ENCODE measurements around the gene PDE2A. TPM values are rescaled to one million over a fixed set of nuclear protein-coding genes. Genes with fewer than 3 reads are reported as not detected.

The PDE2A gene
- total RNA-seq, 1 experiment from 2014 or later = 0.58 TPM

DNA sequence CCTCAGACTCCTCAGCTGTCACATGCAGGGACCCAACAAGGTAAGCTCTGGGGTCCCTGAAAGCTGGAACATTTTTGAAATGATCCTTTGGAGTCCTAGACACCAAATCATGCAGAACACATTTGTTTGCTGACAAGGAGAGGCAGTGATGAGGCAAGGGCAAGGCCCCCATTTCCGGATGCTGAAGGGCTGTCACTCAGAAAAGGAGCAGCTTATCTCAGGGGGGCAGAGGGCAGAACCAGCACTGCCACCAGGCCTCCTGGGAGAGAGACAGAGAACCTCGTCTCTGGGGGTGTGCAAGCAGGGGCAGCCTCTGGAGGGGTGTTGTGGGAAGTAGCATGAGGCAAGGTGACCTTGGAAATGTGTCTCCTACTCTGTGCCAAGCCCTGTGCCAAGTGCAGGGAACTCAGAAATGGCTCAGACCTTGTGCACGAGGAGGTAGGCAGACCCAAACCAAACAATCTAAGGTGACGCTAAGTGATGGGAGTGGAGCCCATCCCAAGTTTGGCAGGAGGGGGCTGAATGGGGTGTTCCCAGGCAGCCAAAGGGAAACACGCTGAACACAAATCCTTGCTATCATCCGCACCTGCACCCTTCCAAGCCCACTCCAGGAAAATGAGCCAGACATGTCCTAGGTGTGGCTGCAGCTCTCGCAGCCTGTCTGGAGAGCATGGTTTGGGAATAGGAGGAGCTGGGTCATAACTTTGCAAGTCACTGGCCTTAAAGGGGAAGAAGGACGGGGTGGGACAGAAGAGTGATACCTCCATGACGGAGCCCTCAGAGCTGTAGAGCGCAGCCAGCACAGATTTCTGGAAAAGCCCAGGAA is 94.2 kb downstream of the PDE2A start:
- POLR2A ChIA-PET (ENCODE audit: low non-redundant PET) = interaction anchor here (0.5 kb wide), 1 partner anchor 99 kb away, joined by 7 read pairs; no protein-coding TSS in a partner anchor

DNA sequence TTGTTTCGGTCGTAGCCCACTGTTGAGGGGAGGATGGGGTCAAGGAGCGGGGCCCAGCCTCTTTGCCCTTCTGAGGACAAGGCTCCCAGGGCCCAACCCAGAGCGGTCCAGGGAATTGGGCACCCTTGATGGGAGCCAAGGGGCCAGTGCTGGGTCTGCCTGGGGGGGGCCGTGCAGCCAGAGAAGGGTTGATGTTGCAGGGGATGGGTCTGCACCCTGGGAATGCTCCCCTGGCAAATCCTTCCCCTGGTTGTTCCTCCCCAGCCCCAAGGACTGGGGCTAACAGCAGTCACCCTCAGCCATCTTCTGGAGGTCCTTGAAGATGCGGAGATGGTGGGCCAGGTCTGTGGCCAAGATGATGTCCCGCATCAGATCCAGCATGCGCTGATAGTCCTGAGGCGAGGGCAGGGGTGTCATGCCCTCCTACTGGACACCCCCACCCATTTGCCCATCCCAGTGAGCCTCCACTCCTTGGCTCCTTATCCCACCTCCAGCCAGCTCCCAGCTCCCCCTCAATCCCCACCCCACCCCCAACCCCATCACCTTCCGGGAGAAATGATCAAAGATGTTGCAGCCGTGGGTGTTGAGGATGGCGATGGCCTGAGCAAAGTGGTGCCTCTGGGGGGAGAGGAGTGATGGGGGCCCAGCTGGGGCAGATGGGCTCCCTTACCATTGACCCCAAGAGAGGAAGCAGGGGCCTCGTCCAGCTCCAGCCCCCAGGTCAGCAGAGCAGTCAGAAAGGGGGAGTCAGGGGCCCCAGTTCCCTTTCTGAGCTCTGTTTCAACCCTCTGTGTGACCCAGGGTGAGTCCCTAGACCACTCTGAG is 95.0 kb downstream of the PDE2A start:
- no TSS peak for BruUV-seq (replicated peaks)
- H3K4me3 ChIP-seq (ENCODE audit: low read depth, low read length, poor library complexity, severe bottlenecking) = no peak overlapping the region
- no peaks in the 10 kb centered on the region for H3K4me1 ChIP-seq (ENCODE audit: insufficient read depth, low read length, poor library complexity, severe bottlenecking)
- DNase-seq (ENCODE audit: low spot score) = no peak
- ChIA-PET CTCF (no interaction called here), POLR2A (ENCODE audit: low non-redundant PET) (no interaction called here)
- no peaks in the 10 kb centered on the region for H3K9me3 ChIP-seq (ENCODE audit: low read depth, low read length, poor library complexity, severe bottlenecking)
- intact Hi-C loops (cut with micrococcal nuclease; ENCODE audit: unreplicated experiment) = no loop called here
- H3K27me3 ChIP-seq (replicated peaks; ENCODE audit: insufficient read depth, low read depth, low read length, poor library complexity) = peaks cover 4% of the 10 kb centered on the region
- H3K36me3 ChIP-seq (ENCODE audit: insufficient read depth, low read length, poor library complexity, severe bottlenecking) = no peaks in the 10 kb centered on the region
- TF ChIP-seq EZH2 (IDR thresholded peaks at IDR 0.05; ENCODE audit: borderline replicate concordance, low read depth, low read length, poor library complexity, severe bottlenecking) = no peak
- TF ChIP-seq, protein P1, sequence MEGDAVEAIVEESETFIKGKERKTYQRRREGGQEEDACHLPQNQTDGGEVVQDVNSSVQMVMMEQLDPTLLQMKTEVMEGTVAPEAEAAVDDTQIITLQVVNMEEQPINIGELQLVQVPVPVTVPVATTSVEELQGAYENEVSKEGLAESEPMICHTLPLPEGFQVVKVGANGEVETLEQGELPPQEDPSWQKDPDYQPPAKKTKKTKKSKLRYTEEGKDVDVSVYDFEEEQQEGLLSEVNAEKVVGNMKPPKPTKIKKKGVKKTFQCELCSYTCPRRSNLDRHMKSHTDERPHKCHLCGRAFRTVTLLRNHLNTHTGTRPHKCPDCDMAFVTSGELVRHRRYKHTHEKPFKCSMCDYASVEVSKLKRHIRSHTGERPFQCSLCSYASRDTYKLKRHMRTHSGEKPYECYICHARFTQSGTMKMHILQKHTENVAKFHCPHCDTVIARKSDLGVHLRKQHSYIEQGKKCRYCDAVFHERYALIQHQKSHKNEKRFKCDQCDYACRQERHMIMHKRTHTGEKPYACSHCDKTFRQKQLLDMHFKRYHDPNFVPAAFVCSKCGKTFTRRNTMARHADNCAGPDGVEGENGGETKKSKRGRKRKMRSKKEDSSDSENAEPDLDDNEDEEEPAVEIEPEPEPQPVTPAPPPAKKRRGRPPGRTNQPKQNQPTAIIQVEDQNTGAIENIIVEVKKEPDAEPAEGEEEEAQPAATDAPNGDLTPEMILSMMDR (conservative IDR thresholded peaks at IDR 0.05; ENCODE audit: low read depth, low read length) = no peak
- no peak overlapping the region for H3K27ac ChIP-seq (ENCODE audit: low read depth, low read length, poor library complexity, severe bottlenecking)

More for the DNA sequence above, 94.2 kb downstream of the PDE2A start:
- BruUV-seq (replicated peaks) = no TSS peak
- no peak for TF ChIP-seq EZH2 (IDR thresholded peaks at IDR 0.05; ENCODE audit: borderline replicate concordance, low read depth, low read length, poor library complexity, severe bottlenecking)
- TF ChIP-seq, protein P1 (conservative IDR thresholded peaks at IDR 0.05; ENCODE audit: low read depth, low read length) = no peak
- Histone ChIP-seq H3K4me1 (ENCODE audit: insufficient read depth, low read length, poor library complexity, severe bottlenecking) (no peaks in the 10 kb centered on the region), H3K9me3 (ENCODE audit: low read depth, low read length, poor library complexity, severe bottlenecking) (no peaks in the 10 kb centered on the region), H3K4me3 (ENCODE audit: low read depth, low read length, poor library complexity, severe bottlenecking) (no peak overlapping the region), H3K27ac (ENCODE audit: low read depth, low read length, poor library complexity, severe bottlenecking) (no peak overlapping the region), H3K36me3 (ENCODE audit: insufficient read depth, low read length, poor library complexity, severe bottlenecking) (no peaks in the 10 kb centered on the region), H3K27me3 (replicated peaks; ENCODE audit: insufficient read depth, low read depth, low read length, poor library complexity) (peaks cover 12% of the 10 kb centered on the region)
- CTCF ChIA-PET = no interaction called here
- intact Hi-C loops (cut with micrococcal nuclease; ENCODE audit: unreplicated experiment) = loop anchor here (10.0 kb wide), 1 partner anchor 595 kb away; no protein-coding TSS in a partner anchor
- no peak for DNase-seq (ENCODE audit: low spot score)

GRCh38 chr11:72578566-72578965 is 95.7 kb downstream of the PDE2A start:
- peaks cover 1% of the 10 kb centered on the region for H3K27me3 ChIP-seq (replicated peaks; ENCODE audit: insufficient read depth, low read depth, low read length, poor library complexity)
- DNase-seq (ENCODE audit: low spot score) = no peak
- no TSS peak for BruUV-seq (replicated peaks)

More at GRCh38 chr11:72578566-72578965, 95.7 kb downstream of the PDE2A start:
- no peaks in the 10 kb centered on the region for H3K36me3 ChIP-seq (ENCODE audit: insufficient read depth, low read length, poor library complexity, severe bottlenecking)
- POLR2A ChIA-PET (ENCODE audit: low non-redundant PET) = no interaction called here
- no peaks in the 10 kb centered on the region for H3K9me3 ChIP-seq (ENCODE audit: low read depth, low read length, poor library complexity, severe bottlenecking)
- H3K4me3 ChIP-seq (ENCODE audit: low read depth, low read length, poor library complexity, severe bottlenecking) = no peak overlapping the region
- no peak overlapping the region for H3K27ac ChIP-seq (ENCODE audit: low read depth, low read length, poor library complexity, severe bottlenecking)
- TF ChIP-seq EZH2 (IDR thresholded peaks at IDR 0.05; ENCODE audit: borderline replicate concordance, low read depth, low read length, poor library complexity, severe bottlenecking) = no peak
- TF ChIP-seq, protein P1 (conservative IDR thresholded peaks at IDR 0.05; ENCODE audit: low read depth, low read length) = no peak
- H3K4me1 ChIP-seq (ENCODE audit: insufficient read depth, low read length, poor library complexity, severe bottlenecking) = no peaks in the 10 kb centered on the region
- CTCF ChIA-PET = no interaction called here
- intact Hi-C loops (cut with micrococcal nuclease; ENCODE audit: unreplicated experiment) = no loop called here
